ENCODE results near the gene NLRP10. TPM values are rescaled to one million over a fixed set of nuclear protein-coding genes. Genes with fewer than 3 reads are reported as not detected.

Gene NLRP10
- total RNA-seq, 1 donor from 2014 or later, result not detected

GRCh38 chr11:7983832-7984590, 18.8 kb upstream of the NLRP10 start:
- H3K4me3 ChIP-seq, result no peak overlapping the region
- intact Hi-C loops (cut with micrococcal nuclease), result no loop called here

GRCh38 chr11:7982582-7983119, 17.4 kb upstream of the NLRP10 start:
- no peak for TF ChIP-seq CTCF (IDR thresholded peaks at IDR 0.05; ENCODE audit: borderline replicate concordance)
- Histone ChIP-seq H3K9me3 (replicated peaks) (no peaks in the 10 kb centered on the region), H3K27ac (replicated peaks) (no peak overlapping the region), H3K4me1 (peaks cover 15% of the 10 kb centered on the region), H3K27me3 (ENCODE audit: low read depth) (no peaks in the 10 kb centered on the region), H3K4me3 (no peak overlapping the region), H3K36me3 (no peaks in the 10 kb centered on the region)
- DNase-seq, result no peak
- intact Hi-C loops (cut with micrococcal nuclease), result no loop called here

More at GRCh38 chr11:7983832-7984590, 18.8 kb upstream of the NLRP10 start:
- no peak overlapping the region for H3K27ac ChIP-seq (replicated peaks)
- H3K9me3 ChIP-seq (replicated peaks), result no peaks in the 10 kb centered on the region
- H3K36me3 ChIP-seq, result peaks cover 3% of the 10 kb centered on the region
- DNase-seq, result no peak
- no peaks in the 10 kb centered on the region for H3K27me3 ChIP-seq (ENCODE audit: low read depth)
- TF ChIP-seq CTCF (IDR thresholded peaks at IDR 0.05; ENCODE audit: borderline replicate concordance), result no peak
- H3K4me1 ChIP-seq, result peaks cover 29% of the 10 kb centered on the region

DNA sequence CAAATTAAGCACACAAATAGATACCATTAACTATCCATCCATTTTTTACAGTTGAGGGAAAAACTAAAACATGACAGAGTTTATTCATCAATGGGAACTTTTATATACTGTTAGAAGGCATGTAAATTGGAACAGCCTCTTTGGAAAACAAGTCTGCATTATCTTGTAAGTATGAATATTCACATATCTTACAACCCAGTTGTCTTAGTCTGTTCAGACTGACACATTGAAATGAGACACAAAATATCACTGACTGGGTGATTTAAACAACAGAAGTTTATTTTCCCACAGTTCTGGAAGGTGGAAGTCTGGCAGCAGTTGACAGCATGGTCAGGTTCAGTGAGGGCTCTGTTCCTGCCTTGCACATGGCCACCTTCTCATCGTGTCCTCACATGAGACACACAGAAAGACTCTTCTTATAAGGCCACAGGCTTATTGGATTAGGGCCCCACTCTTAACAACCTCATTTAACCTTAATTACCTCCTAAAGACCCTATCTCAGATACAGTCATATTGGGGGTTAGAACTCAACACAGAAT, 16.4 kb upstream of the NLRP10 start:
- H3K36me3 ChIP-seq, result no peaks in the 10 kb centered on the region

DNA sequence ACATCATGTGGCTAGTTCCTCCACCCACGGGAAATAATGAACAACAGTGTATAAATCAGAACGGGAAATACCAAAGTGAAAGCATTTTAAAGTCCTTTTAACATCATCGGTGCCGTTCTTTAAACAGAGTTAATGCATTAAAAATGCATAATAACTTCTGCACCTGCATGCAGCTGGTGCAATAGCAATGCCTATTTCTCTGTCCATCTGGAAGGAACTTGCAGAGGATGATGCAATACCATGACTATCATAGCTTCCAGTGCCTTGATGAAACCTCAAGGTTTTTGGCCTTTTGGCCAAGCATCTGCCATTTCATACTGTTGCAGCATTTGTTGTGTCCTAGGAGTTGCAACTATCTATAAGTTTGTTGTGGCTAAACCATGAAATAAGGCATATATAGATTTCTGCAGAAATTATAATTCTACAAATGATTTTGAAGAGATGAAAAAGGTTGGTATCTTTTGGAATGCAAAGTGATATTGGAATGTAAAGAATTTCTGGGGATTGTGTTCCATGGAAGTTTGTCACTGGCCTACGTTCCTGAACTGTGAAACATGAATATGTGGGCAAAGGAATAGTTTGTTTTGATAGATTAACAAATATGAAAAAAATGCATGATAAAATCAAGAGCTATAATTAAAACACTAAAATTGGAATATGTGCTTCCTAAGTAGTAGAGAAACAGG, 12.1 kb upstream of the NLRP10 start:
- DNase-seq, result no peak
- Histone ChIP-seq H3K4me1 (no peaks in the 10 kb centered on the region), H3K9me3 (replicated peaks) (no peaks in the 10 kb centered on the region), H3K36me3 (no peaks in the 10 kb centered on the region), H3K27me3 (ENCODE audit: low read depth) (peaks cover 4% of the 10 kb centered on the region), H3K4me3 (no peak overlapping the region), H3K27ac (replicated peaks) (peak overlapping the region; percentile 12)
- TF ChIP-seq CTCF (IDR thresholded peaks at IDR 0.05; ENCODE audit: borderline replicate concordance), result no peak
- intact Hi-C loops (cut with micrococcal nuclease), result no loop called here

More for the DNA sequence above, 16.4 kb upstream of the NLRP10 start:
- intact Hi-C loops (cut with micrococcal nuclease), result no loop called here
- Histone ChIP-seq H3K27me3 (ENCODE audit: low read depth) (no peaks in the 10 kb centered on the region), H3K27ac (replicated peaks) (no peak overlapping the region), H3K4me3 (no peak overlapping the region), H3K4me1 (peaks cover 9% of the 10 kb centered on the region), H3K9me3 (replicated peaks) (no peaks in the 10 kb centered on the region)
- no peak for DNase-seq
- TF ChIP-seq CTCF (IDR thresholded peaks at IDR 0.05; ENCODE audit: borderline replicate concordance), result no peak

DNA sequence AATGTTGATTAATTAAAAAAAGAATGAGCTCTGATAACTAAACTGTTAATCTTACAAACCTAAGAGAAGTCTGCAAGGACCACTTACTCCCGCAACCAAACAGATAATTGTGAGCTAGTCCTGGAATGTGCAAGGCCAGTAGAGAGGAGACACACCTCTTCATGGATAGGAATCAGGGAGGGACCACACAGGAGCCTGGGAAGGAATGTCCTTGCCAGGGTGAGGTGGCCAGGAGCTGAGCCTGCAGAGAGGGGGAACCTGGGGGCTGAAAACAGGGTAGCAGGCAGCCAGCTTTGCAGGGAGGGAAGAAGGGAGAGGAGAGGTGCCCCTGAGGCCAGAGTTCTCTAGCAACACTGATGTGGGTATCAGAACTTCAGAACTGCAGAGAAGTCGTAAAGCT, 9.4 kb upstream of the NLRP10 start:
- Histone ChIP-seq H3K9me3 (replicated peaks) (no peaks in the 10 kb centered on the region), H3K4me1 (no peaks in the 10 kb centered on the region), H3K27me3 (ENCODE audit: low read depth) (peaks cover 4% of the 10 kb centered on the region), H3K27ac (replicated peaks) (no peak overlapping the region), H3K36me3 (no peaks in the 10 kb centered on the region), H3K4me3 (no peak overlapping the region)
- intact Hi-C loops (cut with micrococcal nuclease), result no loop called here
- no peak for DNase-seq
- TF ChIP-seq CTCF (IDR thresholded peaks at IDR 0.05; ENCODE audit: borderline replicate concordance), result no peak

Measured in left ventricle myocardium inferior (tissue), 1 donor.